Measurements from ENCODE around the gene ATP11A. TPM values are rescaled to one million over a fixed set of nuclear protein-coding genes. Genes with fewer than 3 reads are reported as not detected.

The ATP11A gene
- total and polyA plus RNA-seq, 10 of the 15 experiments (the other 5 are each of a cell fraction or from before 2014, with no cell fraction given): 1.4 to 69.6 (median 14.4) TPM

DNA sequence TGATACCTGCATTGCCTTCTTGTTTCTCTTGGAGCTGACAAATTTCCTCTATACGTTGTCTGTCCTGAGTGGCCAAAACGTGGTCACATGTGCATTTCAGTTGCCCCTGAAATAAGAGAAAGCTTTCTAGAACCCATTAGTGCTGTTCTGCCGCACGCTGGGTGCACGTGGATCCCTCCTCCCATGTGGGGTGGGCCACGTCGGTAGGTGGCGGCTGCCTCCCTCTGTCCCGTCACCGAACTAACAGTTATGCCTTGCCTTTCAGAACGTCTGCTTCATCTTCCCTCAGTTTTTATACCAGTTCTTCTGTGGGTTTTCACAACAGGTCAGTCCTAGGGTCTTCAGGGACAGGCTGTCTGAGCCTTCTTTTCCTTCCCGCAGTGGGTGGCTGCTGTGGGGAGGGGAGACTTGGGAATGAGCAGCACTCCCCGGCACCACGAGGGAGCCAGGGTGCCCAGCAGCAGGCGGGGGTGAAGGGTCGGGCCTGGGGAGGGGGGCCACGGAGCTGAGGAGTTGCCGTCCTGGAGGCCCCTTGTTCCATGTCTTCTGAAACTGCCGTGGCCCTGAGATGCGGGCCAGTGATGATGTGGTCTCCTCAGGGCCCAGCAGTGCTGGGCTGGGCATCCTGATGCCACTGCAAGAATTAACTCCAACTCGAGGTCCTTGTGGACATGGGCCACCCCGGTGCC is 169.4 kb downstream of the ATP11A start:
- Histone ChIP-seq H3K4me1 (ENCODE audit: control insufficient read depth, insufficient read depth, low read length) (peaks cover 4% of the 10 kb centered on the region), H4K20me1 (ENCODE audit: control insufficient read depth, insufficient read depth) (no peaks in the 10 kb centered on the region), H3K9me3 (replicated peaks; ENCODE audit: control insufficient read depth, insufficient read depth, low read length) (no peaks in the 10 kb centered on the region), H3K4me3 (no peak overlapping the region), H3K36me3 (ENCODE audit: control insufficient read depth in 2 of 2, insufficient read depth in 2 of 2, low read length in 1 of 2) (peaks cover 5 to 19% of the 10 kb centered on the region in 2 experiments; a peak in 3 of 4 replicates), H2AFZ (ENCODE audit: control insufficient read depth, low read depth, low read length) (no peak overlapping the region), H3K4me2 (ENCODE audit: control insufficient read depth, insufficient read depth) (no peak overlapping the region), H3K79me2 (ENCODE audit: control insufficient read depth, insufficient read depth, low read length) (no peaks in the 10 kb centered on the region), H3K27me3 (replicated peaks in 1 of 2; ENCODE audit: control insufficient read depth in 2 of 2, insufficient read depth in 2 of 2, low read length in 1 of 2) (no peaks in the 10 kb centered on the region), H3K27ac (ENCODE audit: control insufficient read depth, insufficient read depth) (no peak overlapping the region), H3K9ac (ENCODE audit: control insufficient read depth, insufficient read depth, low read length) (no peak overlapping the region)
- FAIRE-seq (no peak), DNase-seq (ENCODE audit: low read depth, low spot score) (no peak), ATAC-seq (no peak)
- CTCF ChIA-PET: interaction anchor here (1.0 to 1.6 kb wide), 3 partner anchors 15 to 221 kb away, joined by 3 to 4 read pairs (median 3); no protein-coding TSS in a partner anchor
- SMC1A ChIA-PET (ENCODE audit: uncharacterized antibody, unreplicated experiment): interaction anchor here (0.9 to 1.4 kb wide), 2 partner anchors 133 to 165 kb away, joined by 3 read pairs; no protein-coding TSS in a partner anchor
- intact Hi-C loops (cut with micrococcal nuclease; ENCODE audit: unreplicated experiment): no loop called here
- no TSS peak for BruUV-seq (replicated peaks)
- 78% methylated on average over 21 of the region's 22 CpGs for WGBS (ENCODE audit: insufficient coverage, insufficient replicate concordance, low lambda C conversion rate, missing lambda C conversion rate)
- TF ChIP-seq MYC (IDR thresholded peaks at IDR 0.05; ENCODE audit: insufficient read depth, insufficient read length, insufficient replicate concordance, low read length, severe bottlenecking): no peak
- TF ChIP-seq RAD51 (IDR thresholded peaks at IDR 0.05): no peak
- TF ChIP-seq HDGF (IDR thresholded peaks at IDR 0.05): no peak
- no peak for TF ChIP-seq POLR2A (IDR thresholded peaks at IDR 0.05; ENCODE audit: low read depth, low read length)
- TF ChIP-seq ATF7 (IDR thresholded peaks at IDR 0.05; ENCODE audit: low read depth): no peak
- TF ChIP-seq JUND (IDR thresholded peaks at IDR 0.05; ENCODE audit: low read depth, low read length): no peak
- no peak for TF ChIP-seq HCFC1 (IDR thresholded peaks at IDR 0.05; ENCODE audit: low read length)
- no peak for TF ChIP-seq WRNIP1 (IDR thresholded peaks at IDR 0.05; ENCODE audit: borderline replicate concordance, low read depth, low read length)
- in situ Hi-C loops (cut with MboI): loop anchor here (25.0 kb wide), 1 partner anchor 1397 kb away; no protein-coding TSS in a partner anchor
- POLR2A ChIA-PET: interaction anchor here (0.6 kb wide), 1 partner anchor 54 kb away, joined by 3 read pairs; no protein-coding TSS in a partner anchor
- RAD21 ChIA-PET (ENCODE audit: unreplicated experiment): interaction anchor here (2.1 kb wide), 1 partner anchor 15 kb away, joined by 5 read pairs; no protein-coding TSS in a partner anchor

Measured in GM12878 (cell line).